HEK293T (cell line): ENCODE results near the gene RAPGEF5.

Experiments used
- BHLHE40 ChIP-seq: fragments of 450-650 bp; IDR thresholded peaks from 2 replicates; pipeline ENCODE4 v1.6.1; 2016; ENCODE audit warnings: mild to moderate bottlenecking, moderate library complexity, borderline replicate concordance
- FOXA1 ChIP-seq: fragments of 450-650 bp; IDR thresholded peaks from 2 replicates; pipeline ENCODE4 v1.6.1; 2016; ENCODE audit warnings: mild to moderate bottlenecking
- L3MBTL2 ChIP-seq: fragments of 450-650 bp; conservative IDR thresholded peaks from 2 replicates; pipeline ENCODE4 v1.6.1; 2016; ENCODE audit warnings: mild to moderate bottlenecking
- SP1 ChIP-seq: fragments of 450-650 bp; IDR thresholded peaks from 2 replicates; pipeline ENCODE4 v1.6.1; 2017
- SUZ12 ChIP-seq: fragments of 450-650 bp; IDR thresholded peaks from 2 replicates; pipeline ENCODE4 v1.6.1; 2016; ENCODE audit warnings: mild to moderate bottlenecking

DNA sequence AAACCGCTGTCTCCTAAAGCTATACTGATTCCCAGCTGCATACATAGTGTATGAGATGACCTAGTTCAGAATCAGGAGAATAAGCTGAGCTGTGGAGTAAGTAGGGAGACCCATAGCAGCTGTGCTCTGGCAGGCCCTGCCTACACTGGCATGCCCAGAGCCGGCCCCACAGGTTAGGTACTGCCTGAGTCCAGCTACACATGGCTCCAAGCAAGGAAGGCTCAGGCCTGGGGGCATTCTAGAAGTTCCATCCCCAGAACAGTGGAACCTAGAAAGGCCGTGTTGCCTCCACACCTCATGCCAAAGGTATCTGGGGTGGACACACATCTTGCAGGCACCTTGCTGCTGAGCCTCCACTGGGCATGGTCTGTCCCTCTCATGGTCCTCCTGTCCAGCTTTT is 215.6 kb downstream of the RAPGEF5 start:
- TF ChIP-seq L3MBTL2 (no peak), BHLHE40 (no peak), SP1 (no peak), FOXA1 (no peak), SUZ12 (no peak)
